Coronary artery (tissue), 2 donors: ENCODE data around the gene NUP62CL.
A peak's percentile ranks its signal among the peaks of the same experiment; 100 is the strongest.

Experiments used
- DNase-seq: peaks from one replicate; pipeline ENCODE4 v3.0.0-alpha.2; 2017; ENCODE audit warnings: low spot score
- H3K27ac ChIP-seq, 2 donors: fragments of 200-600 bp; sonication (generic); one replicate each; pipeline ENCODE4 v1.5.1; 2016 to 2019
- H3K4me3 ChIP-seq: fragments of 200-600 bp; sonication (generic); 2 replicates; pipeline ENCODE4 v1.5.1; 2016; ENCODE audit warnings: mild to moderate bottlenecking, moderate library complexity
- TF ChIP-seq, protein P1 (sequence below): fragments of 200-600 bp; sonication (generic); IDR thresholded peaks from one replicate; pipeline ENCODE4 v1.5.1; 2019; ENCODE audit warnings: antibody characterized with exemption

NUP62CL gene

DNA sequence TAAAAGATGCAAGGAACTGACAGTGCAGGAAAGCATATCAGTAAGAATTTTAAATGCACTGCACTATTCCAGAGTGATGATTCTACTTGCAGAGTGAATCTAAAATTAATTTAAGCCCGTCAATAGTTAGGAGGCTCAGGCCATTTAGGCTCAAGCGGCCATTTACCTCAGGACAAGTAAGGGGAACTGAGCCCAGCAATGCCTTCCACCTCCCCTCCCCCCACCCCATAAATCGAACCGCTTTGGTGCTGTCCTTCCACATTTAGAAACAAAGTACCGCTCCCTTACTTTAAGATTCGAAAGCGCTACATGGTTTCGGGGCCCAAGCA, 88.3 kb downstream of the NUP62CL start:
- TF ChIP-seq, protein P1, sequence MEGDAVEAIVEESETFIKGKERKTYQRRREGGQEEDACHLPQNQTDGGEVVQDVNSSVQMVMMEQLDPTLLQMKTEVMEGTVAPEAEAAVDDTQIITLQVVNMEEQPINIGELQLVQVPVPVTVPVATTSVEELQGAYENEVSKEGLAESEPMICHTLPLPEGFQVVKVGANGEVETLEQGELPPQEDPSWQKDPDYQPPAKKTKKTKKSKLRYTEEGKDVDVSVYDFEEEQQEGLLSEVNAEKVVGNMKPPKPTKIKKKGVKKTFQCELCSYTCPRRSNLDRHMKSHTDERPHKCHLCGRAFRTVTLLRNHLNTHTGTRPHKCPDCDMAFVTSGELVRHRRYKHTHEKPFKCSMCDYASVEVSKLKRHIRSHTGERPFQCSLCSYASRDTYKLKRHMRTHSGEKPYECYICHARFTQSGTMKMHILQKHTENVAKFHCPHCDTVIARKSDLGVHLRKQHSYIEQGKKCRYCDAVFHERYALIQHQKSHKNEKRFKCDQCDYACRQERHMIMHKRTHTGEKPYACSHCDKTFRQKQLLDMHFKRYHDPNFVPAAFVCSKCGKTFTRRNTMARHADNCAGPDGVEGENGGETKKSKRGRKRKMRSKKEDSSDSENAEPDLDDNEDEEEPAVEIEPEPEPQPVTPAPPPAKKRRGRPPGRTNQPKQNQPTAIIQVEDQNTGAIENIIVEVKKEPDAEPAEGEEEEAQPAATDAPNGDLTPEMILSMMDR = no peak
- Histone ChIP-seq H3K4me3 (peak overlapping the region; percentile 81), H3K27ac (peak overlapping the region in 1 of 2 donors; percentile 65)
- no peak for DNase-seq

DNA sequence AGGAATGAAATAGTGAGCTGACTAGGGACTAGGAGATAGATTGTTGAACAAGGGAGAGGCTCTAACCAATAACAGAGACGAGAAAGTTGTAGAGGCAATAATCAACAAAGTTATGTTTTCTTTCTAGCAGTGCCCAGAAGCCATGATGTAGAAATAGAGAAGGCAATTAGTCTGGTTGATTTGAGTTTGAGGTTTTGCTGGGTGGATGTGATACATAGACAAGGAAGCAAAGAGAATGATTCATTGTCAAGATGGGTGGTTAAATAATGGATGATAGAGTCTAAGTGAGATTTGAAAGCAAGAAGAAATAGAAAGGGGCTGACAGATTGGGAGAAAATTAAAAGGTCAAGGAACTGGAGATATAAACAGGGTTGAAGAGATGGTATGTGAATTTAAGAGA, 98.8 kb downstream of the NUP62CL start:
- no peak overlapping the region for H3K27ac ChIP-seq
- TF ChIP-seq, protein P1 = no peak
- no peak for DNase-seq
- no peak overlapping the region for H3K4me3 ChIP-seq

DNA sequence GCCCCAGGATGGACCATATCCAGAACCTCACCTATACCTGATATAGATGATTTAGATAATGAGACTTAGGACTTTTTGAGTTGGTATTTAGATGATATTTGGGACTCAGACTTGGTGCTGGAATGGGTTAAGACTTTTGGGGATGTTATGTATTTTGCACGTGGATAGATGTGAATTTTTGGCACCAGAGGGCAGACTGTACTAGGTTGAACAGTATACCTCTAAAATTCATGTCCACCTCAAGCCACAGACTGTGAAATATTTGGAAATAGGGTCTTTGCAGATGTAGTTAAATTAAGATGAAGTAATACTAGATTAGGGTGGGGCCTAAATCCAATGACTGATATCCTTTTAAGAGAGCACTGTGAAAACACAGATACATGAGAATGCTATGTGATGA, 103.3 kb downstream of the NUP62CL start:
- Histone ChIP-seq H3K27ac (no peak overlapping the region), H3K4me3 (no peak overlapping the region)
- TF ChIP-seq, protein P1 = no peak
- no peak for DNase-seq

DNA sequence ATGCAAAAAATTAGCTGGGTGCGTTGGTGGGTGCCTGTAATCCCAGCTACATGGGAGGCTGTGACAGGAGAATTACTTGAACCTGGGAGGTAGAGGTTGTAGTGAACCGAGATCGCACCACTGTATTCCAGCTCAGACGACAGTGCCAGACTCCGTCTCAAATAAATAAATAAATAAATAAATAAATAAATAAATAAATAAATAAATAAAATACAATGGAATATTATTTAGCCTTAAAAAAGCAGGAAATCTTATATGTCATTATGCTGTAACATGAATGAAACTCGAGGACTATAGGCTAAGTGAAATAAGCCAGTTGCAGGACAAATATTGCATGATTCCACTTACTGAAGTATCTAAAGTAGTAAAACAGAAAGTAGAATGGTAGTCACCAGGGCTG, 130.1 kb downstream of the NUP62CL start:
- TF ChIP-seq, protein P1 = no peak
- DNase-seq = no peak
- no peak overlapping the region for H3K4me3 ChIP-seq
- no peak overlapping the region for H3K27ac ChIP-seq
